A549 (cell line): Measurements from ENCODE around the gene SLC1A2.

Experiments
- CBX8 ChIP-seq: fragments of 200-600 bp; sonication (generic); IDR thresholded peaks from 2 replicates; pipeline ENCODE4 v1.6.1; 2016
- TF ChIP-seq, protein P1 (sequence below): fragments of >200 bp; sonication (Bioruptor Twin); formaldehyde crosslinking; IDR thresholded peaks from 3 replicates; pipeline ENCODE4 v1.5.1; 2016

DNA sequence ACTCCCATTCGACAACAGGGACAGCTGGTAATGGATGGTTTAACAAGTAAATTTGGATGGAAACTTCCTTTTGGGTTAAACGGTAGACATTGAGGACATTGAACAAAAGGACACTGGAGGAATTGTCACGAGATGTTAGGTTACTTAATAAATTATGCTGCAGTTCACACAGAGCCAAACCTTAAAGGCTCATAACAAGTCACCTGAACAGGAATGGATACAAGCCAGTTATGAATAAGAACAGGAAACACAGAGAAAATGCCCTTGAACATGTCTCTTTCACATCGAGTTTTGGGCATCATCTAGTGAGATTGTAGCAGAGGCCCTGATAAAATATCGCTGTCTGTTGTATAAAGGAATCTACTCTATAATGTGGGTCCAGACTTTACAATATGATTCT, 214.7 kb downstream of the SLC1A2 start:
- no peak for TF ChIP-seq CBX8
- TF ChIP-seq, protein P1, sequence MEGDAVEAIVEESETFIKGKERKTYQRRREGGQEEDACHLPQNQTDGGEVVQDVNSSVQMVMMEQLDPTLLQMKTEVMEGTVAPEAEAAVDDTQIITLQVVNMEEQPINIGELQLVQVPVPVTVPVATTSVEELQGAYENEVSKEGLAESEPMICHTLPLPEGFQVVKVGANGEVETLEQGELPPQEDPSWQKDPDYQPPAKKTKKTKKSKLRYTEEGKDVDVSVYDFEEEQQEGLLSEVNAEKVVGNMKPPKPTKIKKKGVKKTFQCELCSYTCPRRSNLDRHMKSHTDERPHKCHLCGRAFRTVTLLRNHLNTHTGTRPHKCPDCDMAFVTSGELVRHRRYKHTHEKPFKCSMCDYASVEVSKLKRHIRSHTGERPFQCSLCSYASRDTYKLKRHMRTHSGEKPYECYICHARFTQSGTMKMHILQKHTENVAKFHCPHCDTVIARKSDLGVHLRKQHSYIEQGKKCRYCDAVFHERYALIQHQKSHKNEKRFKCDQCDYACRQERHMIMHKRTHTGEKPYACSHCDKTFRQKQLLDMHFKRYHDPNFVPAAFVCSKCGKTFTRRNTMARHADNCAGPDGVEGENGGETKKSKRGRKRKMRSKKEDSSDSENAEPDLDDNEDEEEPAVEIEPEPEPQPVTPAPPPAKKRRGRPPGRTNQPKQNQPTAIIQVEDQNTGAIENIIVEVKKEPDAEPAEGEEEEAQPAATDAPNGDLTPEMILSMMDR, result no peak
